ENCODE measurements around the gene TXNDC2.
"Not testable (repeated sequence)": the region's sequence is repeated elsewhere in the genome, so short reads cannot be mapped to it uniquely, and the experiment has no call there.

TXNDC2 gene

DNA sequence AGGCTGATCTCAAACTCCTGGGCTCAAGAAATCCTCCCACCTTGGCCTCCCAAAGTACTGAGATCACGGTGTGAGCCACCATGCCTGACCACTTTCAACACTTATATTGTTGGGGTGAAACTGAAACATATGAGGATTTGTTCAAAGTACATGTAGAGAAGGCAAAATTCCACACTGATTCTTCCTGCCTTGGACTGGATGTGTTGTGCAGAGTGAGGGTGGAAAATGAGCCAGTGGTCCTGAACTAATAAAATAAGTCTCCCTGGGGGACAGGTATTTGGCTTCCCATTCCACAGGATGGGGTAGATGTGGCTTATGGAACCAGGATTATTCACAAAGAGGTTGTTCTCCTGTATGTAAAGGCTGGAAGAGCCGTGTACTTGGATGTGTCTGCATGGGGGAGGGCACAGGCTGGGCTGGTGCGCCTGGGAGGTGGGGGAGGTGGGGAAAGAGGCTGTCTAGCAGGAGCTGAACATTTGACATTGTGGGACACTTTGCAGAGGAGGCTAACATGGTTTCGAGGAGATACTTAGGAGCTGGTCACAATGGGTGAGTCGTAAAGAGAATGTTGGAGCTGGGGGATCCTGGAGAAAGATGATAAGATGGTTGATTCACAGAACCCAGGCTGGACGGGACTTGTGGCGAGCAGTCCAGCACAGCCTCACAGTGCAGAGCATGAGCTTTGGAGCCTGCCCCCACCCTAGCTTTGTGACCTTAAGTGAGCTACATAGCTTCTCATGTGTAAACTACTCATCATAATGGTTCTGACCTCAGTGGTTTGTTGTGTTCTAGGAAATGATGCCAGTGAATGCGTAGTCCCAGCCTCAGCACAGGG, at the start of gene TXNDC2:
TSS of gene TXNDC2 (plus strand) at position 804 of the 835 bp plus-strand sequence. CDS start 708 bp downstream, outside the sequence.
- no peak for DNase-seq (ENCODE audit: low read depth, low spot score)

DNA sequence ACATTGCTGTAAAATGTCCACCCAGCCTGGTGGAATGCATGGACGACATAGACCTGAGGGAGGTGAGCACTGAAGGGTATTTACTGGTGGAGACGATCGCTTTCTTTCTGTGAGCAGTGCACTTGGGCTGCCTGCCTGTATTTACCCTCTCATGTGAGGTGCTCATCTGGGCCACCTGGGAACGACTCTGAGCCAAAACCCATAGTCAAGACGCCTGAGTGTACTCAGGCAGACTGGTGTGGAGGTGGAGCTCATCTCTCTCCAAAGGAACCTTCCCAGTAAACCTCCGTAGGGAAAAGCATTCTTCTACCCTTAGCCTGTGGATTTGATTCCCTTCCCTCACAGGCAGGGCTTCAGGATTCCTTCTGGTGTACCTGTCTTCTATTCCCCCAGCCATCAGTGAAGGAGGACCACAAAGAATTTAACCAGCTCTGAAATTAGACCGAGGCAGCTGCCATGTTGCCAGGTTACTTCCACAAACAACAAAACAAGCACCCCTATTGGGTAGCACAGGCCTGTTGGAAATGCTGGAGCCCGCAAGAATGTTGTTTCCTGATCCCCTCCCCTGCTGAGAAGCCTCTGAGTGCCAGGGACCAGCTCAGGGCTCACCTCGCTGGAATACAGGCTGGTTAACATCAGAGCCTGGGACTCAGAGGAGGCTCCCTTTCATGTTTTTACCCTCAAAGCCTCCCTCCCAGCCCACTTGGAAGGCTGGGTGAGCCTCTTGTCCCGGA, 47.5 kb upstream of the TXNDC2 start:
- no peak for DNase-seq (ENCODE audit: low read depth, low spot score)

DNA sequence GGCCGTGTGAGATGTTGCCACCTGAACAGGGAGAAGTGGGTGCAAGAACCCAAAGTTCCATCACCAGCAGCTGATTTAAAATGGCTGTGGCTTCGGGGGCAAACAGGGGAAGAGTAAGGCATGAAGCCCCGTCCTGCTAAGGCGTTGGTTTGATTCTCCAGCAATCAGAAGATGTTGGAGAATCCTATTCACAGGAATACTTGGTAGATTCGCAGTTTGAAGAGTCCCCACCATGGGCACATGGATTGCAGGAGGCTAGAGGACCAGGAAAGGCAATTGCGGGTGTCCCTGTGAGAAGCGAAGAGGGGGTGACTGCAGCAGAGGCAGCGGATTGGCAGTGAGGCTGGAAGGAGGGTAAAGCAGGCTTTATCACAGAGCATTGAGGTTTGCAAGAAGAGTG, 46.6 kb upstream of the TXNDC2 start:
- DNase-seq (ENCODE audit: low read depth, low spot score) = no peak

DNA sequence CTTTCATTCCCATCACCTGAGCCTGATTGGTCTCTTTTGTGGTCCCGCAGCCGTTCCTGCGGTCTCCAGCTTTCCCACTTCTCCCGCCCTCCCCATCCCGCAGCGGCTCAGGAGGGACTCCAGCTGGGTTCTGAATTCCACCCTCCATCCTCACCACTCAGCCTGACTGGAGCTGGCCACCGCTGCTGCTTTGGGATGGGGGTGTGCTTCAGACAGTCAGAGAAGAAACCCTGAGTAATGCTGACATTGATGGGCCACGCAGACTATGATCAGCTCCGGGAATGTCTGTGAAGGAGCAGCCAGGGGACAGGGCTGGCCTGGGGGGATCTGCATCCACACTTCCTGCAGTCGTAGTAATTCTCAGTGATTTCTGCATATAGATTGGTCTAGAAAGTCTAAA, 45.9 kb upstream of the TXNDC2 start:
- no peak for DNase-seq (ENCODE audit: low read depth, low spot score)

- no peak for DNase-seq (ENCODE audit: low read depth, low spot score)
Observed at GRCh38 chr18:9841752-9842151, 44.0 kb upstream of the TXNDC2 start.

GRCh38 chr18:9842448-9842847, 43.3 kb upstream of the TXNDC2 start:
- no peak for DNase-seq (ENCODE audit: low read depth, low spot score)

- no peak for DNase-seq (ENCODE audit: low read depth, low spot score)
Observed at GRCh38 chr18:9845256-9845655, 40.5 kb upstream of the TXNDC2 start.

DNA sequence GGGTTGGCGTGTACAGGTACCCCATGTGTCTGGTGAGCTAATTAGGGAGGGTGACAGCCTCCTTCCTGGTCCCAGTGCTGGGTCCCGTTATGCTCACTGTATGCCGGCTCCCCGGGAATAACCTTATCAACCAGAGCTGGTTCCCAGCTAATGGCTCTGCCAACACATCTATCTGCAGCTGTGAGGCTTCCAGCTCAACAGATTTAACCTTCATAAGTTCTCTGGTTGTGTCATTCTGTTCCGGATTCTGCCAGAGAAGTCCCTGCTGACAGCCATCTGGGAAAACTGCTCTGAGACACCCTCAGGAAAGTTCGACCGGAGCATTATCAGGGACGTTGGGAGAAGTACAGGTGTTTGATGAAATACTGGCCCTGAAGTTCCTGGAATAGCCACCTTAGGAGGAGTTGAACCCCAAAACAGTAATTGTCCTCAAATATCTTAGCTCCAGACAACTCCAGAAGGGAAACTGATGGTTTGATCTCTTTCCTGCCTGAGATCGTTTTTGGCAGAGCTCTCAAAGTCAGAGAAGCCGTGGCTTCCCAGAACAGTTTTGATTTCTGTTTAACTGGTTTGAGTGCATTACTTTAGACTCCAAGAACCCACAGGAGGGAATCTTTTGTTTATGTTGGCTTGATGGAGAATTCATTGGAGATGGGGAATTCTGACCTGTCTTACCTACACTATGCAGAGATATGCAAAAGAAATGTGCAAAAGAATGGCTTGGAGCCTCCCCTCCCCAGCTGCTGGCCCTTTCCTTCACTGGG, 39.4 kb upstream of the TXNDC2 start:
- DNase-seq (ENCODE audit: low read depth, low spot score) = no peak

GRCh38 chr18:9848170-9848879, 37.4 kb upstream of the TXNDC2 start:
- DNase-seq (ENCODE audit: low read depth, low spot score) = no peak

DNA sequence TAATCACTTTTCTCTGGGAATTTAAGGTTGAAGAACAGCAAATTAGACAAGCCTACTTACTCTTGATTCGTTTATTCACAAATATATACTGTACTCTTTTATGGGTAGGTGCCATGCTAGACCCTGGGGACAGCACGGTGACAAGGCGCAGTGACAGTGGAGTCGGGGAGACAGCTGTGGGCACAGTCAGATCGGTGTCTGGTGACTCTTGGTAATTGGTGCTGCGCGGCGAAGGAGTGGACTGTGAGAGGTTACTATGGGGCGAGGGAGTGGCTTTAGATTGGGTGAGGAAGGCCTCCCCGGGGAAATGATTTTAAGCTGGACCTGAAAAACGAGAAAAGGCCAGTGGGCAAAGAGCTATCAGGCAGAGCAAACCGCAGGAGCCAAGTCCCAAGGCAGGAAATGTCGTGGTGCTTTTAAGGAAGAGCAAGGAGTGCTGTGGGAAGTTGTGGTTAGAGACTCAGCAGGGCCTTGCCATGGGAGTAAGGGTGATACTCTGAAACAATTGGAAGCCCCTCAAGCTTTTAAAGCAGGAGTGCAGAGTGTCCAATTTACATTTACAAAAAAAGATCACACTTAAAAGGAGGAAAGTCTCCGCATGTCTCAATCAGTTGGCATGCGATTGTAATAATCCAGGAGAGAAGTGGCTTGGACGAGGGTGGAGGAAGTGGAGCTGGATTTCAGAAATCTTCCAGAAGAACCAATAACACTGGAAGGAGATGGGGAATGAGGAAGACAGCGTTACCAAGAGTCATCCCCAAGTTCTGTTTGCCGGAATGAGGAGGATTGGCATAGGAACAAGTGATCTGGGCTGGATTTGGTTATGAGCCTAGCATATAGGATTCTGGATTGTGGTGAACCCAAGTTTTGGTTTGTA, 36.1 kb upstream of the TXNDC2 start:
- no peak for DNase-seq (ENCODE audit: low read depth, low spot score)

- no peak for DNase-seq (ENCODE audit: low read depth, low spot score)
Observed at GRCh38 chr18:9850309-9850708, 35.5 kb upstream of the TXNDC2 start.

- DNase-seq (ENCODE audit: low read depth, low spot score) = no peak
Observed at GRCh38 chr18:9851511-9851910, 34.3 kb upstream of the TXNDC2 start.

- no peak for DNase-seq (ENCODE audit: low read depth, low spot score)
Observed at GRCh38 chr18:9852266-9853081, 33.3 kb upstream of the TXNDC2 start.

DNA sequence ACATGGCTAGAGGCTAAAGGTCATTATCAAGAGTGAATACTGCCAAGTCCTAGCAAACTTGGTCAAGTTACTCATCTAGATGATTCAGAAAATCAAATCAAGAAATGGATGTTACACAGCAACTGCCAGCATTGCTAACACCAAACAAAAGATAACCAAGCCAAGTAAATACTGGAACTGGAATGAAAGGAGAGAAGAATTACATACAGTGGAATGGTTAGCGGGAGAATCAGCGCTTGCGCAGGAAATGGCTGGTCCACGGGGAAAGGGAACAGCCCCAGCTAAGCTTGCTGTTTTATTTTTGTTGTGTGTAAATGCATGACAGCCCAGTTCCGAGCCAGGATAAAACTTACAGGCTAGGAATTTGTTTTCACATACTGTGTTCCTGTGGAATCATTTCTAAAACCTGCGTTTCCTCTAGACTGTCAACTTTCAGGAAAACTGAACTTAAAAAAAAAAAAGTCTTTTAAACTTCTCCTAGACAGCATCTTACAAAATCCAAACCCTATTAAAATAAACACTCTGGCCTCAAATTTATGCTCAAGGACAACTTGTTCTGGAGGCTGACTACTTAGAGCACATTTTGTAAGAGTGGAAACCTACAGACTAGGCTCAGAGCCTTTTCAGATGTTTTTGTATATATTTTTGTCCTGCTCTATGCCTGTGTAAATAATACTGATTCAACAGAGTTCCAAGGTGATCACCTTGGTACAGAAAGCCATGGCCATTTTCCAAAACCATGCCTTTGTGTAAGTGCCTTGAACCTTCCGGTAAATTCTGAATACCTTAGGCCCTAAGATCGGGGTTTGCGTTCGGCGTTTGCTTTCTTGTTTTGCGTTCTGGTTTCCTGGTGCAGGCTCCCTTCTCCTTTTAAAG, 30.7 kb upstream of the TXNDC2 start:
- no peak for DNase-seq (ENCODE audit: low read depth, low spot score)

DNA sequence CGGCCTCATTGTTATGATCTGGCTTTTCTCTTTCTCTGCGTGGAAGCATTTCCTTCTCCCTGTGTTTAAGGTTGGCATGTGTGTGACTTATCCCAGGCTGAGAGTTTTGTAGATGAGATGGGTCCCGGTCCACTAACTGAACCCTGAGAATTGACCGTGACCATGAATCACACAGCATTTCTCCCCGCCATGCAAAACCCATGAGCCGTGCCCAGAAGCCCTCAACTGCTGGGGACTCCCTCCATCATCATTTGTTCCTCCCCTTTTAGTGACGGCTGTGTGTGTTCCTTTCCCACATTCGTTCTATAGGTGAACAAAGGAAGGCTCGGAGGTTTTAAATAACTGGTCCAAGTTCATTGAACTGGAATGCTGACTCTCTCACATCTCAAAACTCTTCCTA, 30.1 kb upstream of the TXNDC2 start:
- no peak for DNase-seq (ENCODE audit: low read depth, low spot score)

DNA sequence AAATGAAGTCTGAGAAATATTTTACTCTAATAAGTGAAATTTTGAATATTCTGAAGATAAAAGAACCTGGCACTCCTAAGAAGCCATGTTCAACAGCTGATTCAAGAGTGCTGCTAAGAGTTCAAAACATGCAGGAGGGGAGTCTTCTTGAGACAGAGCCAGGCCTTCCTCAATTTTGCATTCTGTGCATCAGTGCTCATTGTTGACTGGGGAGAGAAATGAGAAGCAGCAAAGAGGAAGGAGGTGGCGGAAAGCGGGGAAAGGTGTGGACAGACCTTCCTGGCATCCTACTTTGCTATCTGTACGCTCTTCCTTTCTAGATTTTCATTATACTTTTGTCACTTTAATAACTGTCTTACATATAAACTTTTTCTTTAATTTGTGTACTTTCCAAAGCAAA, 29.7 kb upstream of the TXNDC2 start:
- no peak for DNase-seq (ENCODE audit: low read depth, low spot score)

- DNase-seq (ENCODE audit: low read depth, low spot score) = not testable (repeated sequence)
Observed at GRCh38 chr18:9857479-9857998, 28.2 kb upstream of the TXNDC2 start.

GRCh38 chr18:9858642-9859041, 27.1 kb upstream of the TXNDC2 start:
- DNase-seq (ENCODE audit: low read depth, low spot score) = no peak

DNA sequence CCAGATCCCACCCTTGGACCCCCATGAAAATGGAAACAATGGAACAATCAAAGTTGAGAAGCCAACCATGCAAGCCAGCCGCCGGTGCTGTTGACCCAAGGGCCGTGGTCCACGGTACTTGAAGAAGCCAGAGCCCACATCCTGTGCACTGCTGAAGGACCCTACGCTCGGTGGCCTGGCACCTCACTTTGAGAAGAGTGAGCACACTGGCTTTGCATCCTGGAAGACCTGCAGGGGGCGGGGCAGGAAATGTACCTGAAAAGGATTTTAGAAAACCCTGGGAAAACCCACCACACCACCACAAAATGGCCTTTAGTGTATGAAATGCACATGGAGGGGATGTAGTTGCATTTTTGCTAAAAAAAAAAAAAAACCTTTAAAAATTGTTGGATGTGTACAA, 26.5 kb upstream of the TXNDC2 start:
- DNase-seq (ENCODE audit: low read depth, low spot score) = no peak
